ENCODE data around the gene SLC2A10.

- no peak for TF ChIP-seq CTCF (IDR thresholded peaks at IDR 0.05 in 4 of 5, conservative IDR thresholded peaks at IDR 0.05 in 1 of 5)
- no peak for TF ChIP-seq POLR2A (IDR thresholded peaks at IDR 0.05)
Observed at GRCh38 chr20:46735436-46735835, 26.0 kb downstream of the SLC2A10 start.
